Gastrocnemius medialis (tissue), 4 donors: ENCODE data around the gene MSLN. TPM values are rescaled to one million over a fixed set of nuclear protein-coding genes. Genes with fewer than 3 reads are reported as not detected.

Experiments
- ATAC-seq, 2 donors: fragments of 150-250 bp; one replicate each; pipeline ENCODE4 v1.9.1; 2016
- DNase-seq, 2 donors: peaks; one replicate each; pipeline ENCODE4 v3.0.0-alpha.2; 2019
- H3K27ac ChIP-seq, 4 donors: fragments of 200-600 bp; sonication (generic); 1 replicate in 1 of 4; 2 replicates in 3 of 4; pipeline ENCODE4 v1.5.1; 2016 to 2018; ENCODE audit warnings: mild to moderate bottlenecking in 2 of 4, moderate library complexity in 1 of 4
- H3K27me3 ChIP-seq, 3 donors: fragments of 200-600 bp; sonication (generic) in 2 of 3; 1 replicate in 1 of 3; 2 replicates in 2 of 3; pipeline versions ENCODE4 v1.5.1 to v1.6.0; 2016 to 2019; ENCODE audit warnings: mild to moderate bottlenecking in 1 of 3, moderate library complexity in 1 of 3
- H3K36me3 ChIP-seq, 2 donors: fragments of 200-600 bp; sonication (generic) in 1 of 2; one replicate each; pipeline ENCODE4 v1.5.1; 2017 to 2018
- H3K4me1 ChIP-seq, 2 donors: fragments of 200-600 bp; sonication (generic) in 1 of 2; one replicate each; pipeline ENCODE4 v1.5.1; 2016 to 2017; ENCODE audit warnings: mild to moderate bottlenecking in 2 of 2
- H3K4me3 ChIP-seq, 4 donors: fragments of 200-600 bp; sonication (generic) in 3 of 4; 1 replicate in 1 of 4; 2 replicates in 3 of 4; pipeline ENCODE4 v1.5.1; 2016 to 2019; ENCODE audit warnings: mild to moderate bottlenecking in 2 of 4
- H3K9me3 ChIP-seq, 3 donors: fragments of 200-600 bp; sonication (generic) in 2 of 3; 1 replicate in 1 of 3; 2 replicates in 2 of 3; pipeline ENCODE4 v1.5.1; 2016 to 2019
- CTCF ChIP-seq, 5 experiments: fragments of 450-650 bp in 3 of 5; fragments of 200-600 bp in 2 of 5; sonication (generic) in 2 of 5; IDR thresholded peaks in 4 of 5; conservative IDR thresholded peaks in 1 of 5; 1 replicate in 4 of 5; 2 replicates in 1 of 5; pipeline ENCODE4 v1.5.1; 2016 to 2019; ENCODE audit warnings: antibody characterized with exemption in 5 of 5, mild to moderate bottlenecking in 3 of 5, moderate library complexity in 3 of 5
- POLR2A ChIP-seq, 2 donors: fragments of 450-650 bp; IDR thresholded peaks; one replicate each; pipeline ENCODE4 v1.6.1; 2017; ENCODE audit warnings: antibody characterized with exemption in 2 of 2, mild to moderate bottlenecking in 2 of 2, moderate library complexity in 2 of 2
- in situ Hi-C, 4 donors: fragments of 200-750 bp; cut with MboI; loops; one replicate each; pipeline versions ENCODE4 v1.15.0 to v1.8.0; 2017; ENCODE audit warnings: low sequenced_read_pairs in 4 of 4
- intact Hi-C: fragments of 100-400 bp; cut with DNase I; formaldehyde crosslinking; loops from one replicate; pipeline ENCODE4 v1.15.1; 2023; ENCODE audit warnings: low total_unique reads
- total RNA-seq, 4 donors: library from RNA; depleted of rRNA; stranded (reverse); fragments of >200 nt; gene quantifications; one replicate each; pipeline versions ENCODE4 v1.1.0 to v1.2.3, GENCODE V29; 2016

MSLN gene
- total RNA-seq, 4 donors from 2014 or later, result not detected

- in situ Hi-C loops, result no loop called here
- H3K36me3 ChIP-seq, result no peaks in the 10 kb centered on the region
- peak within 1 kb of the TSS; percentile 70 to 85 (median 82) for H3K4me3 ChIP-seq
- peak within 1 kb of the TSS; percentile 50 to 77 (median 64) for H3K27ac ChIP-seq
- no peak for DNase-seq
- H3K27me3 ChIP-seq, result peaks cover 10 to 12% (median 12%) of the 10 kb centered on the region in 3 donors
- peaks cover 5 to 16% of the 10 kb centered on the region in 2 donors for H3K4me1 ChIP-seq
- ATAC-seq, result peak in 1 of 2 donors; percentile 20
- intact Hi-C loops, result loop anchor here (1.0 to 2.0 kb wide), 2 partner anchors 19 to 67 kb away; partner anchors contain the start of gene ANTKMT
- TF ChIP-seq POLR2A (IDR thresholded peaks at IDR 0.05) (no peak), CTCF (IDR thresholded peaks at IDR 0.05 in 4 of 5, conservative IDR thresholded peaks at IDR 0.05 in 1 of 5) (peak in 1 of 5 experiments; percentile 45)
- no peaks in the 10 kb centered on the region for H3K9me3 ChIP-seq
Observed at GRCh38 chr16:787978-788398, 27.5 kb downstream of the MSLN start, which contains the start of gene RPUSD1. RPUSD1 (minus strand) TSS chr16:788381; CDS start chr16:787737, 644 bp downstream.

DNA sequence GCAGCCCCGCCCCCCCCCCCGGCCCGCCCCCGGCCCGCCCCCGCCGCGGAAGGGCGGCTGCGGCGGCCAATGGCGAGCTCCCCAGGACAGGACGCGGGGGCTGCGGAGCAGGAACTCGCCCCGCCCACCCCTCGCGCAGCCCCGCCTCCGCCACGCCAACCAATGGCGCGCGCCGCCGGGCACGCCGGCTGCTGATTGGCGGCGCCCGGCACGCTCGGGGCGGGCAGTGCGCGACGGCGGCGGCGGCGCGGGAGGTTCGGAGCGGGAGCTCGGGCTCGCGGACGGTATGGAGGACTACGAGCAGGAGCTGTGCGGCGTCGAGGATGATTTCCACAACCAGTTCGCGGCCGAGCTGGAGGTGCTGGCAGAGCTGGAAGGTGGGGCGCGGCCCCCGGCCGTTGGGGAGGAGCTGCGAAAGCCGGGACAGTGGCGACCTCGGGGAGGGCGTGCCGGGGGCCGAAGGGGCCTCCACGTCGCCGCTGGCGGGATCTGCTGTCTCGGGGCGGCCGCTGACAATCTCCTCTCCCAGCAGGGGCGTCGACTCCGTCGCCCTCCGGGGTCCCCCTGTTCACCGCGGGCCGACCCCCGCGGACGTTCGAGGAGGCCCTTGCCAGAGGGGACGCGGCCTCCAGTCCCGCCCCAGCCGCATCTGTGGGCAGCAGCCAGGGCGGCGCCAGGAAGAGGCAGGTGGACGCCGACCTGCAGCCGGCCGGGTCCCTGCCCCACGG, 28.0 kb downstream of the MSLN start, which contains the start of gene CHTF18:
CHTF18 (plus strand) TSS at position 222 of the 728 bp plus-strand sequence; CDS start at position 287, 65 bp downstream.
- DNase-seq, result peak; percentile 83 to 89
- no peaks in the 10 kb centered on the region for H3K9me3 ChIP-seq
- H3K4me1 ChIP-seq, result peaks cover 5 to 16% of the 10 kb centered on the region in 2 donors
- peak within 1 kb of the TSS; percentile 50 to 77 (median 64) for H3K27ac ChIP-seq
- in situ Hi-C loops (no loop called here), intact Hi-C loops (loop anchor here (1.0 to 2.0 kb wide), 2 partner anchors 19 to 68 kb away; partner anchors contain the start of gene ANTKMT)
- peaks cover 4 to 6% (median 6%) of the 10 kb centered on the region in 3 donors for H3K27me3 ChIP-seq
- no peaks in the 10 kb centered on the region for H3K36me3 ChIP-seq
- peak; percentile 94 to 96 for ATAC-seq
- TF ChIP-seq CTCF (IDR thresholded peaks at IDR 0.05 in 4 of 5, conservative IDR thresholded peaks at IDR 0.05 in 1 of 5), result no peak
- peak in 1 of 2 donors; percentile 38 for TF ChIP-seq POLR2A (IDR thresholded peaks at IDR 0.05)
- peak within 1 kb of the TSS; percentile 70 to 85 (median 82) for H3K4me3 ChIP-seq

- peak overlapping the region; percentile 66 to 85 (median 73) for H3K4me3 ChIP-seq
- no peaks in the 10 kb centered on the region for H3K9me3 ChIP-seq
- H3K4me1 ChIP-seq, result peaks cover 5 to 16% of the 10 kb centered on the region in 2 donors
- in situ Hi-C loops (no loop called here), intact Hi-C loops (loop anchor here (2.0 kb wide), 1 partner anchor 69 kb away; the partner anchor contains the start of gene ANTKMT)
- no peak overlapping the region for H3K27ac ChIP-seq
- H3K27me3 ChIP-seq, result no peaks in the 10 kb centered on the region
- no peaks in the 10 kb centered on the region for H3K36me3 ChIP-seq
- DNase-seq (no peak), ATAC-seq (no peak)
- no peak for TF ChIP-seq CTCF (IDR thresholded peaks at IDR 0.05 in 4 of 5, conservative IDR thresholded peaks at IDR 0.05 in 1 of 5)
- no peak for TF ChIP-seq POLR2A (IDR thresholded peaks at IDR 0.05)
Observed at GRCh38 chr16:789191-789850, 28.8 kb downstream of the MSLN start.

GRCh38 chr16:790086-790485, 29.6 kb downstream of the MSLN start:
- no peaks in the 10 kb centered on the region for H3K36me3 ChIP-seq
- H3K9me3 ChIP-seq, result no peaks in the 10 kb centered on the region
- DNase-seq (no peak), ATAC-seq (no peak)
- intact Hi-C loops (no loop called here), in situ Hi-C loops (no loop called here)
- TF ChIP-seq POLR2A (IDR thresholded peaks at IDR 0.05) (no peak), CTCF (IDR thresholded peaks at IDR 0.05 in 4 of 5, conservative IDR thresholded peaks at IDR 0.05 in 1 of 5) (no peak)
- H3K27me3 ChIP-seq, result no peaks in the 10 kb centered on the region
- no peak overlapping the region for H3K27ac ChIP-seq
- H3K4me3 ChIP-seq, result no peak overlapping the region
- H3K4me1 ChIP-seq, result peaks cover 5 to 16% of the 10 kb centered on the region in 2 donors
